OCI-LY1 (cell line): ENCODE measurements around the gene SP2.

Experiments used
- H2AFZ ChIP-seq: fragments of 200-600 bp; sonication (generic), shearing (Covaris generic); 2 replicates; pipeline ENCODE4 v1.6.0; 2014; ENCODE audit warnings: antibody characterized with exemption, mild to moderate bottlenecking, low read length
- H3F3A ChIP-seq: fragments of 200-600 bp; sonication (generic), shearing (Covaris generic); 2 replicates; pipeline ENCODE4 v1.6.0; 2014; ENCODE audit warnings: mild to moderate bottlenecking, antibody characterized with exemption, low read length, moderate library complexity; ENCODE audit not compliant: insufficient read depth
- H3K27ac ChIP-seq: fragments of 200-600 bp; sonication (generic); 2 replicates; pipeline ENCODE4 v1.5.1; 2014; ENCODE audit warnings: low read length, mixed run types, mild to moderate bottlenecking, low read depth; ENCODE audit not compliant: poor library complexity, severe bottlenecking
- H3K27me3 ChIP-seq: fragments of 200-600 bp; sonication (generic); 2 replicates; pipeline ENCODE4 v1.6.0; 2014; ENCODE audit warnings: antibody characterized with exemption, mild to moderate bottlenecking, low read length, moderate library complexity; ENCODE audit not compliant: insufficient read depth
- H3K36me3 ChIP-seq: fragments of 200-600 bp; sonication (generic); 2 replicates; pipeline ENCODE4 v1.6.1; 2014; ENCODE audit warnings: mild to moderate bottlenecking, antibody characterized with exemption, low read length, moderate library complexity, mixed read lengths; ENCODE audit not compliant: insufficient read depth
- H3K4me1 ChIP-seq: fragments of 200-600 bp; sonication (generic); 2 replicates; pipeline ENCODE4 v1.5.1; 2014; ENCODE audit warnings: mild to moderate bottlenecking, low read length, moderate library complexity; ENCODE audit not compliant: insufficient read depth, severe bottlenecking
- H3K4me2 ChIP-seq: fragments of 200-600 bp; sonication (generic), shearing (Covaris generic); 2 replicates; pipeline ENCODE4 v1.6.1; 2014; ENCODE audit warnings: low read length
- H3K4me3 ChIP-seq: fragments of 200-600 bp; sonication (generic); 2 replicates; pipeline ENCODE4 v1.5.1; 2014; ENCODE audit warnings: low read length, low read depth, mild to moderate bottlenecking, mixed read lengths; ENCODE audit not compliant: poor library complexity, severe bottlenecking
- H3K79me2 ChIP-seq: fragments of 200-600 bp; shearing (Covaris generic); 2 replicates; pipeline ENCODE4 v1.6.1; 2016; ENCODE audit warnings: mixed run types, low read length, mixed read lengths; ENCODE audit not compliant: insufficient read depth
- H3K9ac ChIP-seq: fragments of 200-600 bp; sonication (generic), shearing (Covaris generic); 2 replicates; pipeline ENCODE4 v1.6.1; 2014; ENCODE audit warnings: mild to moderate bottlenecking, low read length, mixed read lengths
- H3K9me2 ChIP-seq: fragments of 200-600 bp; sonication (generic), shearing (Covaris generic); 2 replicates; pipeline ENCODE4 v1.6.1; 2014; ENCODE audit warnings: low read depth, mild to moderate bottlenecking, low read length, mixed read lengths
- H3K9me3 ChIP-seq: fragments of 200-600 bp; shearing (Covaris generic); 2 replicates; pipeline ENCODE4 v1.6.1; 2014; ENCODE audit warnings: low read length, mixed read lengths
- H4K20me1 ChIP-seq: fragments of 200-600 bp; sonication (generic), shearing (Covaris generic); 2 replicates; pipeline ENCODE4 v1.6.0; 2016; ENCODE audit warnings: mild to moderate bottlenecking, low read length; ENCODE audit not compliant: insufficient read depth
- CTCF ChIP-seq: fragments of 200-600 bp; sonication (generic), shearing (Covaris generic); IDR thresholded peaks from 2 replicates; pipeline ENCODE4 v1.5.1; 2017; ENCODE audit warnings: mild to moderate bottlenecking, antibody characterized with exemption, low read length, moderate library complexity, mixed read lengths
- EZH2 ChIP-seq: fragments of 200-600 bp; sonication (generic), shearing (Covaris generic); IDR thresholded peaks from 2 replicates; pipeline ENCODE4 v1.8.0; 2017; ENCODE audit warnings: borderline replicate concordance, mixed run types, mild to moderate bottlenecking, antibody characterized with exemption, low read length, moderate library complexity, mixed read lengths

The SP2 gene

GRCh38 chr17:47879776-47880454, 16.1 kb upstream of the SP2 start:
- no peak overlapping the region for H2AFZ ChIP-seq
- H3K9me2 ChIP-seq, result no peaks in the 10 kb centered on the region
- no peaks in the 10 kb centered on the region for H3K36me3 ChIP-seq
- H3K9me3 ChIP-seq, result no peaks in the 10 kb centered on the region
- TF ChIP-seq CTCF (no peak), EZH2 (no peak)
- H3K9ac ChIP-seq, result no peak overlapping the region
- H4K20me1 ChIP-seq, result no peaks in the 10 kb centered on the region
- H3K27ac ChIP-seq, result no peak overlapping the region
- no peaks in the 10 kb centered on the region for H3K79me2 ChIP-seq
- no peak overlapping the region for H3K4me3 ChIP-seq
- H3K27me3 ChIP-seq, result no peaks in the 10 kb centered on the region; the same call in 1 of the 2 replicates
- no peaks in the 10 kb centered on the region for H3F3A ChIP-seq
- no peaks in the 10 kb centered on the region for H3K4me1 ChIP-seq
- H3K4me2 ChIP-seq, result no peak overlapping the region

GRCh38 chr17:47882247-47882646, 13.8 kb upstream of the SP2 start:
- H3K4me2 ChIP-seq, result no peak overlapping the region

GRCh38 chr17:47882695-47883588, 13.1 kb upstream of the SP2 start:
- Histone ChIP-seq H2AFZ (no peak overlapping the region), H3K4me1 (no peaks in the 10 kb centered on the region), H3K9ac (no peak overlapping the region), H4K20me1 (no peaks in the 10 kb centered on the region), H3K9me3 (no peaks in the 10 kb centered on the region), H3K36me3 (no peaks in the 10 kb centered on the region), H3F3A (no peaks in the 10 kb centered on the region), H3K27me3 (no peaks in the 10 kb centered on the region; the same call in 1 of the 2 replicates), H3K4me2 (no peak overlapping the region), H3K79me2 (no peaks in the 10 kb centered on the region), H3K4me3 (no peak overlapping the region), H3K9me2 (no peaks in the 10 kb centered on the region), H3K27ac (no peak overlapping the region)
- TF ChIP-seq EZH2, result no peak
- TF ChIP-seq CTCF, result no peak

More at GRCh38 chr17:47882247-47882646, 13.8 kb upstream of the SP2 start:
- Histone ChIP-seq H3K9me2 (no peaks in the 10 kb centered on the region), H3K9ac (no peak overlapping the region), H3K79me2 (no peaks in the 10 kb centered on the region), H3K4me1 (no peaks in the 10 kb centered on the region), H3K36me3 (no peaks in the 10 kb centered on the region), H3K27ac (no peak overlapping the region), H4K20me1 (no peaks in the 10 kb centered on the region), H3K4me3 (no peak overlapping the region), H3K9me3 (no peaks in the 10 kb centered on the region), H3F3A (no peaks in the 10 kb centered on the region), H2AFZ (no peak overlapping the region), H3K27me3 (no peaks in the 10 kb centered on the region; the same call in 1 of the 2 replicates)
- TF ChIP-seq EZH2, result no peak
- TF ChIP-seq CTCF, result no peak
